Kidney epithelial cell (primary cell): ENCODE data around the gene PGAP2. TPM values are rescaled to one million over a fixed set of nuclear protein-coding genes. Genes with fewer than 3 reads are reported as not detected.

Experiments
- DNase-seq: peaks from one replicate; pipeline ENCODE4 v3.0.0-alpha.2; 2010; ENCODE audit warnings: low read depth
- H3K27me3 ChIP-seq: 2 replicates; pipeline ENCODE4 v1.6.0; 2011; ENCODE audit warnings: low read length; ENCODE audit not compliant: control insufficient read depth, insufficient read depth
- H3K36me3 ChIP-seq: 2 replicates; pipeline ENCODE4 v1.5.1; 2011; ENCODE audit warnings: low read length; ENCODE audit not compliant: control insufficient read depth, insufficient read depth
- H3K4me3 ChIP-seq: 2 replicates; pipeline ENCODE4 v1.5.1; 2011; ENCODE audit warnings: low read depth, mild to moderate bottlenecking, control low read depth, low read length
- total RNA-seq: library from RNA; depleted of rRNA; stranded (reverse); fragments of >200 nt; gene quantifications from 2 replicates; pipeline ENCODE4 v1.2.3, GENCODE V29; 2015
- TF ChIP-seq, protein P1 (sequence below): IDR thresholded peaks from 2 replicates; pipeline ENCODE4 v1.5.1; 2011; ENCODE audit warnings: mild to moderate bottlenecking, moderate library complexity, low read length, control low read depth, inconsistent platforms; ENCODE audit not compliant: insufficient read depth, poor library complexity, severe bottlenecking

The PGAP2 gene
- total RNA-seq, 1 donor from 2014 or later: 20.3 TPM

DNA sequence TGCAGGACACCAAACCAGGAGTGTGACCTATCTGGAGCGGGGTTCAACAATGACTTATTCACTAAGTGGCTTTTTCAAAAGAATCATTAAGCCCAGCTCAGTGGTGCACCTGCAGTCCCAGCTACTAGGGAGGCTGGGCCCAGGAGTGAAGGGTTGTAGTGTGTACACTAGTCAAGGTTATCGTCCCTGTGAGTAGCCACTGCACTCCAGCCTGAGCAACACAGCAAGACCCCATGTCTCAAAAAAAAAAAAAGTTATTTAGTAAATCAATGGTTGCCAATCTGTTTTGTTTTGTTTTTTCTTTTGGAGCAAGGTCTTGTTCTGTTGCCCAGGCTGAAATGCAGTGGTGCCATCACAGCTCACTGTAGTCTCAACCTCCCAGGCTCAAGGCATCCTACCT is 24.5 kb downstream of the PGAP2 start:
- no peak overlapping the region for H3K4me3 ChIP-seq
- TF ChIP-seq, protein P1, sequence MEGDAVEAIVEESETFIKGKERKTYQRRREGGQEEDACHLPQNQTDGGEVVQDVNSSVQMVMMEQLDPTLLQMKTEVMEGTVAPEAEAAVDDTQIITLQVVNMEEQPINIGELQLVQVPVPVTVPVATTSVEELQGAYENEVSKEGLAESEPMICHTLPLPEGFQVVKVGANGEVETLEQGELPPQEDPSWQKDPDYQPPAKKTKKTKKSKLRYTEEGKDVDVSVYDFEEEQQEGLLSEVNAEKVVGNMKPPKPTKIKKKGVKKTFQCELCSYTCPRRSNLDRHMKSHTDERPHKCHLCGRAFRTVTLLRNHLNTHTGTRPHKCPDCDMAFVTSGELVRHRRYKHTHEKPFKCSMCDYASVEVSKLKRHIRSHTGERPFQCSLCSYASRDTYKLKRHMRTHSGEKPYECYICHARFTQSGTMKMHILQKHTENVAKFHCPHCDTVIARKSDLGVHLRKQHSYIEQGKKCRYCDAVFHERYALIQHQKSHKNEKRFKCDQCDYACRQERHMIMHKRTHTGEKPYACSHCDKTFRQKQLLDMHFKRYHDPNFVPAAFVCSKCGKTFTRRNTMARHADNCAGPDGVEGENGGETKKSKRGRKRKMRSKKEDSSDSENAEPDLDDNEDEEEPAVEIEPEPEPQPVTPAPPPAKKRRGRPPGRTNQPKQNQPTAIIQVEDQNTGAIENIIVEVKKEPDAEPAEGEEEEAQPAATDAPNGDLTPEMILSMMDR: no peak
- no peaks in the 10 kb centered on the region for H3K27me3 ChIP-seq
- no peak for DNase-seq
- peaks cover under 1% of the 10 kb centered on the region for H3K36me3 ChIP-seq

DNA sequence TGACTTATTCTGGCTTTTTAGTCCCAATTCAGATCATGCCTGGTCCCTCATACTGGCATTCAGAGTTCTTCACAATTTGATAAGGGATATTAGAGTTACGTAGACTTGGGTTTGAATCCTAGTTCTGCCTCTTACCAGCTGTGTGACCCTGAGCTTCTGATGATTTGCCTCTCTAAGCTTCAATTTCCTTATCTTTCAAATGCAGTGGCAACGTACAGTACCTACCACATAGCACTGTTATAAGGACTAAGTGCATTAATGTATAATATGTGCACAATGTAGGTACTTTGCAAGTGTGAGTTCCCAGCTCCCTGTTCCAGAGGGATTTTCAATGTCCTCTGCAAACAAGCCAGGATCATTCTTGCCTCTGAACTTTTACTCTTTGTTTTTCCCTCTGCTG is 25.1 kb downstream of the PGAP2 start:
- Histone ChIP-seq H3K27me3 (no peaks in the 10 kb centered on the region), H3K36me3 (no peaks in the 10 kb centered on the region), H3K4me3 (no peak overlapping the region)
- TF ChIP-seq, protein P1: no peak
- no peak for DNase-seq

DNA sequence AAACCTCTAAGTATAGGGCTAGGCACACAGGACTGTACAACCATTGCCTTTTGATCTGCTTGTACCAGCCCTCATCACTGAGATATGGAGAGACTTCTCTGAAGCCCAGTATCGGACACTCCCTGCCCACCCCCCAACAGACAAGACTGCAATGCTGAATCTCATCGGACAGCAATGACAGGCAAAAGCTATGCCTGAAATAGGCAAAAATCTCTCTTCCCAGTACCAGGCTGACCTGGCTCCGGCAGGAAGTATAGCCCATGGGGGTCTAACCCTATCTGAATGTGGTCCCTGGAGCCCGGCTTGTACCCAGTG is 25.9 kb downstream of the PGAP2 start:
- Histone ChIP-seq H3K27me3 (no peaks in the 10 kb centered on the region), H3K36me3 (no peaks in the 10 kb centered on the region), H3K4me3 (no peak overlapping the region)
- no peak for DNase-seq
- TF ChIP-seq, protein P1: no peak

DNA sequence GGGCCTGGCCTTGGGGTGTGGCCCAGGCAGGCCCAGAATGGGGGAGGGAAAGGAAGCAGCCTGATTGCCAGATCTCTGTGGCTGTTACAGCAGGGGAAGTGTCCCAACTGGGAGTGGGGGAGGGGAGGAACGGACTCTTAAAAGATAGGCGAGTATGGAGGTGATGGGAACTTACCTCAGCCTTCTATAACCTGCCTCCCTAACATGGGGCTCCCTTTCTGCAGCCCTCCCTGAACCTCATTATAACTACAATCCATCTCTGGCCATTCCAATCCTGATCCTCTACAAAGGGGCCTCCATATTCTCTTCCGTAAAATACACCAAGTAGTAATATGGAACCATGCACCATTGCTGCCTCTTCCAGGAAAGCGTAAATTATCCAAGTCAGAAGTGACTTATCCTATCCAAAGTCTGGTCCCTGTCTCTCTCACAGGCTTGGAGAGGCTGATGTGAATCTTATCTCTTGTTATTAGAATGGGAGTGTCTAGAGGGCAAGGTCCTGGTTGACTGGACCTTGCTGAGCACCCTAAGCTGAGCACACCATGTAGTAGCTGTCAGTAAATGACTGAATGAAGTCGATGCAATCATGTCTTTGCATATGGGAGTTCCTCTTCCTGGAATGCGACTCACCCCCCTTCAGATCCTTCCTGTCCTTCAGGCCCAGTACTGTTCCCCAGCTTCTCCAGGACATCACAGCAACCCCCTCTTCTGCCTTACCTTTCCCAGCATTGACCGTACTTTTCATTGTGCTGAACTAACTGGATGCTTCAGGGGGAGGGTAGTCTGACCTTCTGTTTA is 26.5 kb downstream of the PGAP2 start:
- DNase-seq: no peak
- no peaks in the 10 kb centered on the region for H3K36me3 ChIP-seq
- no peak overlapping the region for H3K4me3 ChIP-seq
- no peaks in the 10 kb centered on the region for H3K27me3 ChIP-seq
- TF ChIP-seq, protein P1: no peak

DNA sequence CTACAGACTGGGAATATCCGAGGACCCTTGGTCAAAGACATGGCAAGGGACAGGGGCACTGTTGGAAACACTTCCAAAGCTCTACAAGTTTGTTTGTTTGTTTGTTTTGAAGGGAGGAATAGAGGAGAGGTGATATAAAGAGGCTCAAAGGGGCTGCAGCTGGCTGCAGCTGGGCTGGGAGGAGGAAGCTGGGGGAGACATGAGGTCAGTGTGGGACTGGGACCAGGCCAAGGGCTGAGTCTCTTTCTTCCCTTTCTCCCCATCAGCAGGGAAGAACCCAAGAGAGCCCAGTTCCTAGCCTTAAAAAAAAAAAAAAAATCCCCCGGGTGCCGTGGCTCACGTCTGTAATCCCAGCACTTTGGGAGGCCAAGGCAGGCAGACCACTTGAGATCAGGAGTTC is 27.4 kb downstream of the PGAP2 start:
- DNase-seq: no peak
- H3K36me3 ChIP-seq: no peaks in the 10 kb centered on the region
- TF ChIP-seq, protein P1: no peak
- no peak overlapping the region for H3K4me3 ChIP-seq
- no peaks in the 10 kb centered on the region for H3K27me3 ChIP-seq

DNA sequence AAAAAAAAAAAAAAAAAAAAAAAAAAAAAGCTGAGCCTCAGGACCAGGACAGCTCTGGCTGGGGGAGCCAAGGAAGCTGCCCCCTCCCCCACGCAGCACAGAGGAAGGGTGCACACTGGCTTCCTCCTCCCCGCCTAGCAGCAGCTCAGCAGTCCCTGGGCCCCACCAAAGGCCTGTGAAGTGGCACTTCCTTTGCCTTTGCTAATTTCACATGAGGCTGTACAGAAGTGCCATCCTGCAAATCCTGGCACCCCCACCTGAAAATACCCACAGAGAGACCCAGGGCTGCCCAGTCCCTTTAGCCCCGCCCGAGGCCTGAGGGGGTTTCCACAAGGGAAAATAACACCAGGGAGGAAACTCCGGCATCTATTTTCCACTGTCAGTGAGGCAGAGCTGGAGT is 28.5 kb downstream of the PGAP2 start:
- Histone ChIP-seq H3K27me3 (no peaks in the 10 kb centered on the region), H3K36me3 (no peaks in the 10 kb centered on the region), H3K4me3 (no peak overlapping the region)
- DNase-seq: no peak
- TF ChIP-seq, protein P1: no peak
